C4-2B (cell line): Measurements from ENCODE around the gene PAQR5.
"Not testable (repeated sequence)": the region's sequence is repeated elsewhere in the genome, so short reads cannot be mapped to it uniquely, and the experiment has no call there.

ENCODE experiments used
- H3K27ac ChIP-seq: fragments of 450-650 bp; 2 replicates; pipeline ENCODE4 v1.5.1; 2017
- ZFX ChIP-seq: fragments of 450-650 bp; IDR thresholded peaks from 2 replicates; pipeline ENCODE4 v1.6.1; 2017
- TF ChIP-seq, protein P1 (sequence below): fragments of 450-650 bp; conservative IDR thresholded peaks from 2 replicates; pipeline ENCODE4 v1.5.1; 2017; ENCODE audit warnings: mild to moderate bottlenecking

PAQR5 gene

DNA sequence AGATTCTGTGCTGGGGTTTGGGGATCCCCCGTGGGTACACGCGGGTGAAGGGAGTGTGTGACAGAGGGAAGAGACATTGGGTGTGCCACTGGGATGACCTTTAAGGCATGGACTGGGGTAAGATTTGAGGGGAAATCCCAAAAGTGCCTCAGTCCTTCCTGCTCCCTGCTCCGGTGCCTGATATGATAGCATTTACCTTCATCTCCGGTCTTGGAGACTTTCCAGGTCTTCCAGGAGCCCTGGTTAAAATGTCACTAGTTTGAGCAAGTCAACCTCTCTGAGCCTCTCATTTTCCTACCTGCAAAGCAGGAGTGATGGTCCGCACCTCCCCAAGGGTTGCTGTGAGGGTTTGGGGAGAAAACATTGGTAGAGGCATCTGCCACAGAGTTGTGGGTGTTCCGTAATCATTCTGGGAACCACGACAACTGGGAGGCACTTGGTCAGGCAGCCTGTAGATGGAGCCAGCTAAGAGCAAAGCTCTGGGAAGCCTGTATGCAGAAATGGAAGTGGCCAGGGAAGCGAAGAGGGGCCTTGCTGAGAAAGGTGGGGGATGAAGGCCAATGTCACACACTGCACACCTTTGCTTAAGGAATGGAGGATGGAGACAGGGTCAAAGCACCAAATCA lies 81.5 kb downstream of the PAQR5 start:
- TF ChIP-seq, protein P1, sequence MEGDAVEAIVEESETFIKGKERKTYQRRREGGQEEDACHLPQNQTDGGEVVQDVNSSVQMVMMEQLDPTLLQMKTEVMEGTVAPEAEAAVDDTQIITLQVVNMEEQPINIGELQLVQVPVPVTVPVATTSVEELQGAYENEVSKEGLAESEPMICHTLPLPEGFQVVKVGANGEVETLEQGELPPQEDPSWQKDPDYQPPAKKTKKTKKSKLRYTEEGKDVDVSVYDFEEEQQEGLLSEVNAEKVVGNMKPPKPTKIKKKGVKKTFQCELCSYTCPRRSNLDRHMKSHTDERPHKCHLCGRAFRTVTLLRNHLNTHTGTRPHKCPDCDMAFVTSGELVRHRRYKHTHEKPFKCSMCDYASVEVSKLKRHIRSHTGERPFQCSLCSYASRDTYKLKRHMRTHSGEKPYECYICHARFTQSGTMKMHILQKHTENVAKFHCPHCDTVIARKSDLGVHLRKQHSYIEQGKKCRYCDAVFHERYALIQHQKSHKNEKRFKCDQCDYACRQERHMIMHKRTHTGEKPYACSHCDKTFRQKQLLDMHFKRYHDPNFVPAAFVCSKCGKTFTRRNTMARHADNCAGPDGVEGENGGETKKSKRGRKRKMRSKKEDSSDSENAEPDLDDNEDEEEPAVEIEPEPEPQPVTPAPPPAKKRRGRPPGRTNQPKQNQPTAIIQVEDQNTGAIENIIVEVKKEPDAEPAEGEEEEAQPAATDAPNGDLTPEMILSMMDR = no peak; the same call in 1 of the 2 replicates
- TF ChIP-seq ZFX = no peak

DNA sequence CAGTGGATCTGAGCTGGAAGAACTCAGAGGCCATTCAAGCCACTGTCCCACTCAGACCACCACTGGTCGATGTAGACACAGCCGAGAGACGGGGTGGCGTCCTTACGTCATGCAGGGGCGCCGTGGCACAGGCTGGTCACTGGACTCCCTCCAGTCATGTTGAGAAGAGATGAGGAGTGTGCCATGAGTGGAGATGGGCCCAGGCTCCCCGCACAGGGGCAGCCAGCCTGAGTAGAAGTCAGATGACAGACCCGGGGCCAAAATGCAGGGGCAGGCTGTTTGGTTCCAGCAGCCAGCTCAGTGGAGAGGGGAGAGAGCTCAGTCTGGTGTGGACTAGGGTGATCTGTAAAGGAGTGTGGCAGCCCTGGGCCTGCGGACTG lies 82.0 kb downstream of the PAQR5 start:
- TF ChIP-seq, protein P1 = no peak
- TF ChIP-seq ZFX = no peak
- H3K27ac ChIP-seq = no peak overlapping the region

More for the DNA sequence above, 81.5 kb downstream of the PAQR5 start:
- no peak overlapping the region for H3K27ac ChIP-seq

DNA sequence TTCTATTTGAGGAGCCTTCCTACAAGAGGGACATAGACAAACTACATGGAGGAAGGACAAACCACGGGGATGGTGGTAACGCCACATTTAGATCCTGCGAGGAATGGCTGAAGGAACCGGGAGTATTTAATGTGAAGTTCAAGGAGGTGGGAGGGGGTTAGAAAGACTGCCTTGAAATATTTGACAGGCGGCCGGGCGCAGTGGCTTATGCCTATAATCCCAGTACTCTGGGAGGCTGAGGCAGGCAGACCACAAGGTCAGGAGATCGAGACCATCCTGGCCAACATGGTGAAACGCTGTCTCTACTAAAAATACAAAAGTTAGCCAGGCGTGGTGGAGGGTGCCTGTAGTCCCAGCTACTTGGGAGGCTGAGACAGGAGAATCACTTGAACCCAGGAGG lies 83.5 kb downstream of the PAQR5 start:
- H3K27ac ChIP-seq = not testable (repeated sequence)

DNA sequence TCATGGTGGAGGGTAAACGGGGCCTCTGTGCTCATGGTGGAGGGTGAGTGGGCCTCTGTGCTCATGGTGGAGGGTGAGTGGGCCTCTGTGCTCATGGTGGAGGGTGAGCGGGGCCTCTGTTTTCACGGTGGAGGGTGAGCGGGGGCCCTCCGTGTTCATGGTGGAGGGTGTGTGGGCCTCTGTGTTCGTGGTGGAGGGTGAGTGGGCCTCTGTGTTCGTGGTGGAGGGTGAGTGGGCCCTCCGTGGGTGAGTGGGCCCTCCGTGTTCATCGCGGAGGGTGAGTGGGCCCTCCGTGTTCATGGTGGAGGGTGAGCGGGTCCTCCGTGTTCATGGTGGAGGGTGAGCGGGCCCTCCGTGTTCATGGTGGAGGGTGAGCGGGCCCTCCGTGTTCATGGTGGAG lies 85.4 kb downstream of the PAQR5 start:
- H3K27ac ChIP-seq = not testable (repeated sequence)

DNA sequence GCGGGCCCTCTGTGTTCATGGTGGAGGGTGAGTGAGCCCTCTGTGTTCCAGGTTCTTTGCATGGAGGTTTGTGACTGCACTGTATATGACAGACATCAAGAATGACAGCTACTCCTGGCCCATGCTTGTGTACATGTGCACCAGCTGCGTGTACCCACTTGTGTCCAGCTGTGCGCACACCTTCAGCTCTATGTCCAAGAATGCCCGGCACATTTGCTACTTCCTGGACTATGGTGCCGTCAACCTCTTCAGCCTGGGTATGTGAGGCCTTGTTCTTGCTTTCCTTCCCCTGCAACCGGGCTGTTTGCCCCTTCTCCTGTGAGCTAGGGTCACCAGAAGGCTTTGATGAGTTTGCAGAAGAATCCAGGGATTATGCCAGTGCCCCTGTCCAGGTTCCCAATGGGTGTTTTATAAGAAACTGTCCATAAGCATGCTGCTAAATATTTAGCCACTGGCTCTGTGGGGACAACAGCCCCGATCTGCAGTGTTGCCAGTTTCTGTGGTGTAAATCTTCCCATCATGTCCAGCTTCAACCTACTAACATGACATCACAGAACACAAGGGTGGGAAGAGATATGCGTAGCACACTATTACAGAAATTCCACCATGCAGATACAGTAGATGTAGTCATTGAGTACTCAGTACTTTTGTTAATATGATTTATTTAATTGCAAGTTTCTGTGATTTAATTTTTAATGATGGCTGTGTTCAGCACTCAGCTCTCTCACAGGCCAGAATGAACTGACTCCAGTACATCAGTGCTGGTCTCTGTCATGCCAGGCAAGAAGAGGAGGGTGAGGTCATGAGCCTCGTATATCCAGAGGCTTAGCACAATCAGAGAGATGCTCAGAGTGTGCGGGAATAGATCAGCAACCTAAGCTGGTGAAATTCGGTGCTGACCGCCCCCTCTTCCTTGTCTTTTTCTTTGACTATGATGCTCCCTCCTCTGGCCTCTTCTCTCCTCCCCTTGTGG lies 86.2 kb downstream of the PAQR5 start:
- TF ChIP-seq, protein P1 = no peak
- no peak for TF ChIP-seq ZFX
- H3K27ac ChIP-seq = no peak overlapping the region

DNA sequence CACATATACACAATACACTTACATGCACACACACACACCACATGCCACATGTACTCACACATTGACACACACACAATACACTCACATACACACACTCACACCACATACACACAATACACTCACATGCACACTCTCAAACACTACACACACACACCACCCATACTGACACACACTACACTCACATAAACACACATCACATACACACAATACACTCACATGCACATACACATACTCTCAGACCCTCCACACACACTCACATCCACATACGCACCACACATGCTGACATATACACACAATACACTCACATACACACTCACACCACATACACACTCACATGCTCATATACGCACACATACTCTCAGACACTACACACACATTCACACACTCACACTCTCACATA lies 87.1 kb downstream of the PAQR5 start:
- TF ChIP-seq, protein P1 = no peak
- TF ChIP-seq ZFX = no peak
- no peak overlapping the region for H3K27ac ChIP-seq

DNA sequence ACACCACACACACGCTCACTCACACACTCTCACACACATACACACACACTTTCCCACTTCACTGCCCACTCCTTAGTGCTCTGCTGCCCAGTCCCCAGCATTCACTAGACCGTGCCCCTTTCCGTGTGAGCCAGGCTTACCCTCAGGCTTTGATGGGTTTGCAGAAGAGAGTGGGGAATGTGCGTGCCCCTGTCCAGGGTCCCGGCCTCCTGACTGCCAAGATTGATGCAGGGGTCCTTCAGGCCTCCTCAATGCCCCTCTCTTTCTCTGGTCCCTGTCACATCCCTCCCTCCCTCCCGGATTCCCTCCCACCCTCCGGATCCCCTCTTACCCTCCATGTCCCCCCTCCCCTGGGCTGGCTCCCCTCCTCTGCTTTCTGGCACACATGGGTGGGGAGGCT lies 87.6 kb downstream of the PAQR5 start:
- H3K27ac ChIP-seq = no peak overlapping the region
- TF ChIP-seq, protein P1 = no peak
- no peak for TF ChIP-seq ZFX

DNA sequence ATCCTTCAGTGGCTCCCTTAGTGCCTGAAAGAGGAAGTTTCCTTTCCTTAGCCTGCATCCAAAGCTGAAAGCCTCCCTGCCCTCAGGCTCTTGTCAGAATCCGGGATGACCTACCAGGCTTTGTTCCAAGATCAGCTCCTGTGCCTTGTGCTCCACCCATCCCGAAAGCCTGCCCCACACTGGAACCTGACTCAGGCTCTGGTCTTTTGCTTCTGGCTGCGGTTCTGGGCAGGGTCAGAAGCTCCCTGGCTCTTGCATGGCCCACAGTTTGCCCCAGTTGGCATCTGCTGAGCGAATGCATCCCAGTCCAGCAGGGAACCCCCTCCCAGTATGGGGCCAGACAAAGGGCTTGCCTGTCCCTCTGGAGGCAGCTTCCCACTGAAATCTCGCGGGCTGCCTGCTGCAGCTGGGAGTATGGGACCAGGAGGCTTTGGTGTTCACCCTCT lies 89.6 kb downstream of the PAQR5 start:
- H3K27ac ChIP-seq = peak overlapping the region; percentile 69

More for the DNA sequence above, 89.6 kb downstream of the PAQR5 start:
- TF ChIP-seq, protein P1 = no peak
- no peak for TF ChIP-seq ZFX
